Gastrocnemius medialis (tissue), 4 donors: ENCODE measurements around the gene RBM33. TPM values are rescaled to one million over a fixed set of nuclear protein-coding genes. Genes with fewer than 3 reads are reported as not detected.
A peak's percentile ranks its signal among the peaks of the same experiment; 100 is the strongest.

Experiments
- ATAC-seq, 2 donors: fragments of 150-250 bp; one replicate each; pipeline ENCODE4 v1.9.1; 2016
- DNase-seq, 2 donors: peaks; one replicate each; pipeline ENCODE4 v3.0.0-alpha.2; 2019
- H3K27ac ChIP-seq, 4 donors: fragments of 200-600 bp; sonication (generic); 1 replicate in 1 of 4; 2 replicates in 3 of 4; pipeline ENCODE4 v1.5.1; 2016 to 2018; ENCODE audit warnings: mild to moderate bottlenecking in 2 of 4, moderate library complexity in 1 of 4
- H3K27me3 ChIP-seq, 3 donors: fragments of 200-600 bp; sonication (generic) in 2 of 3; 1 replicate in 1 of 3; 2 replicates in 2 of 3; pipeline versions ENCODE4 v1.5.1 to v1.6.0; 2016 to 2019; ENCODE audit warnings: mild to moderate bottlenecking in 1 of 3, moderate library complexity in 1 of 3
- H3K36me3 ChIP-seq, 2 donors: fragments of 200-600 bp; sonication (generic) in 1 of 2; one replicate each; pipeline ENCODE4 v1.5.1; 2017 to 2018
- H3K4me1 ChIP-seq, 2 donors: fragments of 200-600 bp; sonication (generic) in 1 of 2; one replicate each; pipeline ENCODE4 v1.5.1; 2016 to 2017; ENCODE audit warnings: mild to moderate bottlenecking in 2 of 2
- H3K4me3 ChIP-seq, 4 donors: fragments of 200-600 bp; sonication (generic) in 3 of 4; 1 replicate in 1 of 4; 2 replicates in 3 of 4; pipeline ENCODE4 v1.5.1; 2016 to 2019; ENCODE audit warnings: mild to moderate bottlenecking in 2 of 4
- H3K9me3 ChIP-seq, 3 donors: fragments of 200-600 bp; sonication (generic) in 2 of 3; 1 replicate in 1 of 3; 2 replicates in 2 of 3; pipeline ENCODE4 v1.5.1; 2016 to 2019
- POLR2A ChIP-seq, 2 donors: fragments of 450-650 bp; IDR thresholded peaks; one replicate each; pipeline ENCODE4 v1.6.1; 2017; ENCODE audit warnings: antibody characterized with exemption in 2 of 2, mild to moderate bottlenecking in 2 of 2, moderate library complexity in 2 of 2
- in situ Hi-C, 4 donors: fragments of 200-750 bp; cut with MboI; loops; one replicate each; pipeline versions ENCODE4 v1.15.0 to v1.8.0; 2017; ENCODE audit warnings: low sequenced_read_pairs in 4 of 4
- intact Hi-C: fragments of 100-400 bp; cut with DNase I; formaldehyde crosslinking; loops from one replicate; pipeline ENCODE4 v1.15.1; 2023; ENCODE audit warnings: low total_unique reads
- total RNA-seq, 4 donors: library from RNA; depleted of rRNA; stranded (reverse); fragments of >200 nt; gene quantifications; one replicate each; pipeline versions ENCODE4 v1.1.0 to v1.2.3, GENCODE V29; 2016
- TF ChIP-seq, protein P1 (sequence below), 5 experiments: fragments of 450-650 bp in 3 of 5; fragments of 200-600 bp in 2 of 5; sonication (generic) in 2 of 5; IDR thresholded peaks in 4 of 5; conservative IDR thresholded peaks in 1 of 5; 1 replicate in 4 of 5; 2 replicates in 1 of 5; pipeline ENCODE4 v1.5.1; 2016 to 2019; ENCODE audit warnings: antibody characterized with exemption in 5 of 5, mild to moderate bottlenecking in 3 of 5, moderate library complexity in 3 of 5

The RBM33 gene
- total RNA-seq, 4 donors from 2014 or later, result 16.6 to 30.0 (median 28.1) TPM

DNA sequence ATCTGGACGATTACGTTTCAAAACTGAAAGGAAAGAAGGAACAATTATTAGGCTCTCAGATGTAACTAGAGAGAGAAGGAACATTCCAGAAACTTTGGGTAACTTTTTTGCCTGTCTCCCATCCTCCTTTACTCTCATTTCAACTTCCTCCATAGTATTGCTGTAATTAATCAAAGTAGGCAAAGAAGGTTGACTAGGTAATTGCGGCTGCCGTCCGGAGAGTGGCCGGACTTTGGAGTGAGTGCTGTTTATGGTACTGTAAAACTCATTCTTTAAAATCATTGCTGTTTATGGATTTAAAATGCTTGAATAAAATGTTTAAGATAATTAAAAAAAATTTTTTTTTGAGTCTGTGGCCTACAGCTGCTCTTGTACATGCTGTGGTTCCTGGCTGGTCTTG lies 56.4 kb downstream of the RBM33 start:
- intact Hi-C loops, result no loop called here
- Histone ChIP-seq H3K4me1 (peaks cover 11% of the 10 kb centered on the region in 2 donors), H3K9me3 (no peaks in the 10 kb centered on the region), H3K36me3 (peaks cover 0 to 26% of the 10 kb centered on the region in 2 donors), H3K4me3 (no peak overlapping the region), H3K27me3 (no peaks in the 10 kb centered on the region), H3K27ac (no peak overlapping the region)
- DNase-seq, result no peak
- no peak for TF ChIP-seq POLR2A (IDR thresholded peaks at IDR 0.05)
- TF ChIP-seq, protein P1, sequence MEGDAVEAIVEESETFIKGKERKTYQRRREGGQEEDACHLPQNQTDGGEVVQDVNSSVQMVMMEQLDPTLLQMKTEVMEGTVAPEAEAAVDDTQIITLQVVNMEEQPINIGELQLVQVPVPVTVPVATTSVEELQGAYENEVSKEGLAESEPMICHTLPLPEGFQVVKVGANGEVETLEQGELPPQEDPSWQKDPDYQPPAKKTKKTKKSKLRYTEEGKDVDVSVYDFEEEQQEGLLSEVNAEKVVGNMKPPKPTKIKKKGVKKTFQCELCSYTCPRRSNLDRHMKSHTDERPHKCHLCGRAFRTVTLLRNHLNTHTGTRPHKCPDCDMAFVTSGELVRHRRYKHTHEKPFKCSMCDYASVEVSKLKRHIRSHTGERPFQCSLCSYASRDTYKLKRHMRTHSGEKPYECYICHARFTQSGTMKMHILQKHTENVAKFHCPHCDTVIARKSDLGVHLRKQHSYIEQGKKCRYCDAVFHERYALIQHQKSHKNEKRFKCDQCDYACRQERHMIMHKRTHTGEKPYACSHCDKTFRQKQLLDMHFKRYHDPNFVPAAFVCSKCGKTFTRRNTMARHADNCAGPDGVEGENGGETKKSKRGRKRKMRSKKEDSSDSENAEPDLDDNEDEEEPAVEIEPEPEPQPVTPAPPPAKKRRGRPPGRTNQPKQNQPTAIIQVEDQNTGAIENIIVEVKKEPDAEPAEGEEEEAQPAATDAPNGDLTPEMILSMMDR (IDR thresholded peaks at IDR 0.05 in 4 of 5, conservative IDR thresholded peaks at IDR 0.05 in 1 of 5), result no peak
- in situ Hi-C loops, result no loop called here
- no peak for ATAC-seq

DNA sequence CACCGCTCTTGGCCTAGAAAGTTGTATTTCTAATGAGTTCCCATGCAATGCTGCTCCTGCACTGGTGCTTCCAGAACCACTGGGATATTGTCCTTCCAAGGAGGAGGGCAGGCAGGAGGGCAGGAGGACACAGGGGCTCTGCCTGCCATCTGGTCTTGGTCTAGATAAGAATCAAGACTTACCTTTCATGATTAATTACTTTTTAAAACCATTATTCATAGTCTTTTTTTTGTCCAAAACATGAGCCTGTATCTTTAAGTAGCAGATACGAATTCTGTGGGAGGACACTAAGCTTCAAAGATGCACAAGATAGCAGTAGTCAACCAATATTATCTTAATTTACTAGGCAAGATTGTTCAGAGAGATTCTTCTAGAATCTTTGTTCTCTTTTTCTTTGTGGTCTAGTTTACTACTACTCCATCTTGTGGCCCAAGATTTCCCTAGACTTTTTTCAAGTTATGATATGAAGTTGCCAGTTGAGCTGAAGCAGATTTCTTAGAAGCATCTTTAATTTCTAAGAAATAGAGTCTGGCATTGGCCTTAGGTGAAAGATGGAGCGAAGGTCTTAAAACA lies 57.6 kb downstream of the RBM33 start:
- DNase-seq (no peak), ATAC-seq (no peak)
- intact Hi-C loops (no loop called here), in situ Hi-C loops (no loop called here)
- H3K4me1 ChIP-seq, result peaks cover 11% of the 10 kb centered on the region in 2 donors
- H3K9me3 ChIP-seq, result no peaks in the 10 kb centered on the region
- no peak for TF ChIP-seq POLR2A (IDR thresholded peaks at IDR 0.05)
- TF ChIP-seq, protein P1 (IDR thresholded peaks at IDR 0.05 in 4 of 5, conservative IDR thresholded peaks at IDR 0.05 in 1 of 5), result no peak
- H3K4me3 ChIP-seq, result no peak overlapping the region
- H3K36me3 ChIP-seq, result peaks cover 0 to 26% of the 10 kb centered on the region in 2 donors
- no peaks in the 10 kb centered on the region for H3K27me3 ChIP-seq
- H3K27ac ChIP-seq, result no peak overlapping the region

DNA sequence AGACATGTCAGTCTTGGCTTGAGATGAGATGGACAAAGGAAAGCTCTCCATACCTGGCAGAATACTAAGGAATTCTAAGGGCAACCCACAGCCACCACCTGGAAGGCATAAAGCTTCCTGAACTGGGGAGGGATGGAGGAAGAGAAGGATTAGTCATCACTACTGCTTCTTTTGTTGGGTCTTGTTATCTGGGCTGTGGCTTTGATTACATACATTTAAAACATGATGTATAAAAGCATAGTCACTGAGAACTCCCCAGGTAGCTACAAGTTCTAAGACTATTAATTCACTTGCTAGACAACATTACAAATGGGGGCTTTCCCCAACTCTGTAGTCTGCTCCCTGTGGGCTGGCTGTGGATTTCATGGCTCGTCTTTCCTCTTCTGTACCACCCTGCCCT lies 58.2 kb downstream of the RBM33 start:
- Histone ChIP-seq H3K36me3 (peaks cover 0 to 32% of the 10 kb centered on the region in 2 donors), H3K27ac (no peak overlapping the region), H3K4me3 (no peak overlapping the region), H3K27me3 (no peaks in the 10 kb centered on the region), H3K9me3 (no peaks in the 10 kb centered on the region), H3K4me1 (peaks cover 11% of the 10 kb centered on the region in 2 donors)
- in situ Hi-C loops (no loop called here), intact Hi-C loops (no loop called here)
- TF ChIP-seq POLR2A (IDR thresholded peaks at IDR 0.05), result no peak
- TF ChIP-seq, protein P1 (IDR thresholded peaks at IDR 0.05 in 4 of 5, conservative IDR thresholded peaks at IDR 0.05 in 1 of 5), result no peak
- ATAC-seq (no peak), DNase-seq (no peak)

DNA sequence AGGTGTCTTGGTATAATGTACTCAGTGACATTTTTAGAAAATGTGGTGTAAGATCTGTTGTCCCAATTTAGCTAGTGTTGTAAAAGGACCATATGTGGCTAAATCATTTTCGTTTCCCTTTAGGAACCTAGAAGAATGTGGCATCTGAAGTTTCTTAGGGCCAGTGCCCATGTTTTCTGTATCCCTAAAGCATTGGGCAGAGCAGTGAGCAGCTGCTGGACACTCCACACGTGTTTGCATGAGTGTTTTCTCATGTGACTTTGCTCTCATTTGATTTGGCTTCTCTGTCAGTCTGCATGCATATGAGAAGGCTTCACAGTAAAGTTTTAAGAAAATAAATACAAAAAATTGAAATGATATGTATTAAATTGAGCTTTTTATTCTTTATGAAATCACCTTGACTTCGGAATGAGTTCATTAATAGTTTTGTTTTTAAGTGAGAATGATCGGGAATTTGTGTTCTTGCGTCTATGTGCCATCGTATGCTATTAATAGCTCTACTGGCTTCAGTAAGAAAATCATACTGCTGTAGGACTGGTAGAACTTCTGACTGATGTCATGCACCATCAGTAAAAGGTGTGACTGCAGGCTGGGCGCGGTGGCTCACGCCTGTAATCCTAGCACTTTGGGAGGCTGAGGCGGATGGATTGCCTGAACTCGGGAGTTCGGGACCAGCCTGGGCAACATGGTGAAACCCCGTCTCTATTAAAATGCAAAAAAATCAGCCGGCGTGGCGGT lies 61.3 kb downstream of the RBM33 start:
- Histone ChIP-seq H3K36me3 (peaks cover 0 to 45% of the 10 kb centered on the region in 2 donors), H3K9me3 (no peaks in the 10 kb centered on the region), H3K27ac (peak overlapping the region; percentile 62 to 70 (median 65)), H3K4me3 (no peak overlapping the region), H3K4me1 (peaks cover 11% of the 10 kb centered on the region in 2 donors), H3K27me3 (no peaks in the 10 kb centered on the region)
- in situ Hi-C loops, result no loop called here
- DNase-seq (peak; percentile 9 to 37), ATAC-seq (peak; percentile 96 to 97)
- TF ChIP-seq, protein P1 (IDR thresholded peaks at IDR 0.05 in 4 of 5, conservative IDR thresholded peaks at IDR 0.05 in 1 of 5), result no peak
- TF ChIP-seq POLR2A (IDR thresholded peaks at IDR 0.05), result no peak
- intact Hi-C loops, result loop anchor here (5.0 kb wide), 1 partner anchor 63 kb away; the partner anchor contains the start of gene RBM33
